Left lung (tissue), 10 donors: Measurements from ENCODE around the gene FEZF1. TPM values are rescaled to one million over a fixed set of nuclear protein-coding genes. Genes with fewer than 3 reads are reported as not detected.

Source experiments
- ATAC-seq: fragments of 200-7000 bp; cut with Tn5 transposase; one replicate; pipeline ENCODE4 v1.9.1; 2020; ENCODE audit warnings: moderate library complexity
- DNase-seq, 4 donors: peaks; one replicate each; pipeline ENCODE4 v3.0.0-alpha.2; 2013 to 2020
- H3K27ac ChIP-seq, 2 donors: fragments of 200-600 bp; sonication (generic) in 1 of 2; one replicate each; pipeline versions ENCODE4 v1.5.0 to v1.8.0; 2020 to 2021
- H3K27me3 ChIP-seq, 2 donors: fragments of 200-600 bp; sonication (generic) in 1 of 2; one replicate each; pipeline versions ENCODE4 v1.5.0 to v1.8.0; 2020 to 2021
- H3K36me3 ChIP-seq, 2 donors: fragments of 200-600 bp; sonication (generic) in 1 of 2; one replicate each; pipeline versions ENCODE4 v1.5.0 to v1.8.0; 2020 to 2021
- H3K4me1 ChIP-seq, 2 donors: fragments of 200-600 bp; one replicate each; pipeline ENCODE4 v1.8.0; 2021
- H3K4me3 ChIP-seq, 2 donors: fragments of 200-600 bp; sonication (generic) in 1 of 2; one replicate each; pipeline versions ENCODE4 v1.5.0 to v1.8.0; 2020 to 2021; ENCODE audit warnings: mild to moderate bottlenecking in 1 of 2
- H3K9me3 ChIP-seq, 2 donors: fragments of 200-600 bp; sonication (generic) in 1 of 2; one replicate each; pipeline versions ENCODE4 v1.5.0 to v1.8.0; 2020 to 2021
- intact Hi-C, 2 donors: fragments of 100-400 bp; cut with DNase I; formaldehyde crosslinking; loops; one replicate each; pipeline versions ENCODE4 v1.11.2 to v1.14.2; 2022
- polyA plus RNA-seq, 6 donors: library from polyadenylated mRNA; unstranded; fragments of 120-200 nt; gene quantifications; one replicate each; pipeline ENCODE4 v1.2.1, GENCODE V29; 2013; ENCODE audit not compliant: insufficient read length in 6 of 6
- total RNA-seq, 2 donors: library from RNA; stranded (reverse); fragmentation: NEBNext Ultra II Directional; extraction: Animal tissue kit (Norgen Biotek cat#: 25700); gene quantifications; one replicate each; pipeline ENCODE4 v1.2.1, GENCODE V29; 2021
- TF ChIP-seq, protein P1 (sequence below), 2 donors: fragments of 200-600 bp; sonication (generic) in 1 of 2; IDR thresholded peaks; one replicate each; pipeline versions ENCODE4 v1.5.0 to v1.8.0; 2021; ENCODE audit warnings: antibody characterized with exemption in 2 of 2
- donor health status: DM: no; HTN: yes; CAD: no.
- donor health status: DM: no; HTN: no; CAD: no.

FEZF1 gene
- total and polyA plus RNA-seq, 8 donors, result not detected

DNA sequence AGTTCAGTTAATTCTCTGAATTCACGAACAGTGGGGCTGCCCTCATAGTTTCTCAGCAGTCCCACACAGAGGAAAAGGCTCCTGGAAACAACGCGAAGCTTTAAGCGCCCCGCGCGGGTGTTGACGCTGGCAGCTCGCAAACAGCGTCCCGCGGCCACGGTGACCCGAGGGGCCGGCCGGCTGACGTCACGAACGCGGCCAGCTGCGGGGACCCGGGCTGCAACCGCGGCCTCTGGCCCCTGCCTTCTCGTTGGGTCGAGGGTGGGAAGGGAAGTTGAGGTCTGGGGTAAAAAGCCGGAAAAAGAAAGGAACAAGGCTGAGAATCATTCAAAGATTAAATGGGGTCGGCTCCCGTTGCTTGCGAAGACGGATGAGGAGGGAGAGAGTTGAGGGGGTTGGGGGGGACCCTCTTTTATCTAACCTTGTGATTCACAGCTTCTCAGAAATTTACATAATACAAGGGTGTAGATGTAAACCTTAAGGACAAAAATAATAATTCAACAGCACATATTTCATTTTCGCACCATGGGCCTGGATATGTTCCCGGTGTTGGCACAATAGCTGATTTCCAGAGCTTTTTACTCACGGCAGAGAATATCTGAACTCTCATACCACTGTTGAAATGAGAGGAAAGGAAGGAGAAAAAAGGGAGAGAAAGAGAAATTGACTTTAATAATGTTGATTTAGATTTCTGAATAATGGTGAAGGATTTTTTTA is 7.3 kb upstream of the FEZF1 start:
- Histone ChIP-seq H3K4me3 (no peak overlapping the region), H3K27ac (no peak overlapping the region), H3K27me3 (peaks cover 99 to 100% of the 10 kb centered on the region in 2 donors), H3K4me1 (peaks cover 0 to 13% of the 10 kb centered on the region in 2 donors), H3K36me3 (no peaks in the 10 kb centered on the region), H3K9me3 (no peaks in the 10 kb centered on the region)
- ATAC-seq (no peak), DNase-seq (peak in 1 of 4 donors; percentile 76)
- intact Hi-C loops, result no loop called here
- TF ChIP-seq, protein P1, sequence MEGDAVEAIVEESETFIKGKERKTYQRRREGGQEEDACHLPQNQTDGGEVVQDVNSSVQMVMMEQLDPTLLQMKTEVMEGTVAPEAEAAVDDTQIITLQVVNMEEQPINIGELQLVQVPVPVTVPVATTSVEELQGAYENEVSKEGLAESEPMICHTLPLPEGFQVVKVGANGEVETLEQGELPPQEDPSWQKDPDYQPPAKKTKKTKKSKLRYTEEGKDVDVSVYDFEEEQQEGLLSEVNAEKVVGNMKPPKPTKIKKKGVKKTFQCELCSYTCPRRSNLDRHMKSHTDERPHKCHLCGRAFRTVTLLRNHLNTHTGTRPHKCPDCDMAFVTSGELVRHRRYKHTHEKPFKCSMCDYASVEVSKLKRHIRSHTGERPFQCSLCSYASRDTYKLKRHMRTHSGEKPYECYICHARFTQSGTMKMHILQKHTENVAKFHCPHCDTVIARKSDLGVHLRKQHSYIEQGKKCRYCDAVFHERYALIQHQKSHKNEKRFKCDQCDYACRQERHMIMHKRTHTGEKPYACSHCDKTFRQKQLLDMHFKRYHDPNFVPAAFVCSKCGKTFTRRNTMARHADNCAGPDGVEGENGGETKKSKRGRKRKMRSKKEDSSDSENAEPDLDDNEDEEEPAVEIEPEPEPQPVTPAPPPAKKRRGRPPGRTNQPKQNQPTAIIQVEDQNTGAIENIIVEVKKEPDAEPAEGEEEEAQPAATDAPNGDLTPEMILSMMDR (IDR thresholded peaks at IDR 0.05), result no peak

DNA sequence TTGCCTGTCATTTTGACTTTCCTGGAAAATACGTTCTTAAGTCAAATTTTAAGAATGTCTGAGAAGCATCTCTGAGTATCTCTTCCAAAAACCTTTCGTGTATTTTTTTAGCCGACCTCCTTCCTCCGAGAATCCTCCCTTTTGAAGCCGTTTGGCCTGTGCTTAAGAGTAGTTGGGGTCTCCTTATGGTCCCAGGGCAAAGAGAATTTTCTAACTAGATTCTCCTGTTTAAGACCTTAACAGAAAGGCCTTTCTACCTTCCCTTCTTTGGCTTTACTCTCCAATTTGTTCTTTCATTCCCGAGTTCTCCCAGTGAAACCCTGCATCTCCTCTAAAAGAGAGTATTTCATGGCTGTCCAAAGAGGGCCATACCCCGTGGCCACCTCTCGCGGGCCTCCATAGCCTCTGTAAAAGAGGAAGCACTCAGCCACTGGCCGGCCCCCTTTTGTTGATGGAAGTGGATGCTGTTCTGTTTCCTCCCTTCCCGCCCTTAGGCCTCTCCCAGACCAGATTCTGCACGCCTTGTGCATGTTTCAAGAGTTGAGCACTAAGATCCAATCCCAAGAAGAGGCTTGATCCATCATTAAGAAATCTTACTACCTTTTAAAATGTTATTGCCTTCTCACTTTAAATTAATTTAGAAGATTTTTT is 6.6 kb upstream of the FEZF1 start:
- Histone ChIP-seq H3K4me3 (no peak overlapping the region), H3K27ac (no peak overlapping the region), H3K27me3 (peaks cover 100% of the 10 kb centered on the region in 2 donors), H3K36me3 (no peaks in the 10 kb centered on the region), H3K4me1 (peaks cover 0 to 12% of the 10 kb centered on the region in 2 donors), H3K9me3 (no peaks in the 10 kb centered on the region)
- intact Hi-C loops, result no loop called here
- TF ChIP-seq, protein P1 (IDR thresholded peaks at IDR 0.05), result no peak
- ATAC-seq (no peak), DNase-seq (no peak)

DNA sequence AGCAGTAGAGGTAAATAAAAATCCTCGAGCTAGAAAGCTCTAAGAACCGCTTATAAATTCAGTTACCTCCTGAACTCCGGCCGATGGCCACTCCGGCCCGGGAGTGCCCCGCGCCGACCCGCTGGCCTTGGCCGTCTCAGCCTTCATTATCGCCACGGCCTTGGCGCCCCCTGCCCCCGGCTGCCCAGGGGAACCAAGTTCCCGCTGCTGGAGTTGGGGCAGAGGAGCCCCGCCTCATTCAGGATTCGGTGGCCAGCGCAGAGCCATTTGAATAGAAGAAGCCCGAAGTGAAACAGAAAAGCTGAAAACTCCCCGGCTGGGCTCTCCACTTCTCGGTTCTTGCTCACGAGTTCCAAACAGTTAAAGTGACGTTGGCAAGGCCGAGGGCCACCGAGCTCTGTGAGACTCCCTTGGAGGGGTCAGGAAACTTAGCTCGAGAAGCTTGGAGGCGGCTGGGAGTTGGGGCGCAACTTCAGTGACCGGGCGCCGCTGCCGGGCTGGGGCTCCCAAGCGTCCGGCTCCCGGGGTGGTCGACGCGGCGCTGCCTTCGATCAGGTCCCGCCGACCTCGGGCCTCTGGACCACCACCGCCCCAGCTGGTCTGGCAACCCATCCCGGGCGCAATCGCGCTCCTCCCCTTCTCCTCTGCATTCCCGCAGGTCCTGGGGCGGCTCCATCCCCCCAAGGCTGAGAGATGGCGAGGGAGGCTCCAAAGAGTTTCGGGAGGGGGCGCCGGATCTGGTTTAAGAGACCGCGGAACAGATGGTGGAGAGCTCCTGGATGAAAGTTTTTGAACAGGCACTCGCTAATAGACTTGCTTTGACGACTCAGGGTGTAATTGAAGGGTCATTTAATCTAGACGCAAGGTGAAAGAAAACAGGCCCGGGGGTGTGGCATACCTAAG is 5.8 kb upstream of the FEZF1 start:
- TF ChIP-seq, protein P1 (IDR thresholded peaks at IDR 0.05), result no peak
- Histone ChIP-seq H3K36me3 (no peaks in the 10 kb centered on the region), H3K27ac (no peak overlapping the region), H3K4me1 (peaks cover 0 to 20% of the 10 kb centered on the region in 2 donors), H3K9me3 (no peaks in the 10 kb centered on the region), H3K27me3 (peaks cover 100% of the 10 kb centered on the region in 2 donors), H3K4me3 (peak overlapping the region; percentile 6 to 22)
- peak in 1 of 4 donors; percentile 80 for DNase-seq
- intact Hi-C loops, result no loop called here
- peak; percentile 25 for ATAC-seq

DNA sequence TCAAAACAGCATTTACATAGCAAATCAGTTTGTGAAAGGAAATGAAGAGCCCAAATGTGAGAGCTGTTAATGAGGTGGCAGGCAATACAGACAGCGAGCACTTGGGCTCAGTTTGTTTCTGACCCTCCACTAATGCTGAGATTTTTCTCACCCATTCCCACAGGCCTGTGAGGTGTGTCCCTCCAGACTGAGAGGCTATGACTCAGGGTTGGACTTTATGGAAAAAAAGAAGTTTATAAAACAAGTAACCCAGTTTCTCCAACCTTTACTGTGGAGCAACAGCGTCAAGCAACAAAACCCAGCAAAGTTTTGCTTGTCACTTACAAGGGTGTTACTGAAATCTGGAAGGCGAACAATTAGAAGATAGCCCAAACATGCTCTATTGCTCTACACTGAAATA is 4.9 kb upstream of the FEZF1 start:
- DNase-seq, result no peak
- no peak overlapping the region for H3K4me3 ChIP-seq
- ATAC-seq, result no peak
- no peaks in the 10 kb centered on the region for H3K36me3 ChIP-seq
- H3K9me3 ChIP-seq, result no peaks in the 10 kb centered on the region
- intact Hi-C loops, result no loop called here
- TF ChIP-seq, protein P1 (IDR thresholded peaks at IDR 0.05), result no peak
- H3K4me1 ChIP-seq, result peaks cover 0 to 26% of the 10 kb centered on the region in 2 donors
- no peak overlapping the region for H3K27ac ChIP-seq
- peaks cover 100% of the 10 kb centered on the region in 2 donors for H3K27me3 ChIP-seq
